ENCODE data around the gene CTF1.
"Not testable (repeated sequence)": the region's sequence is repeated elsewhere in the genome, so short reads cannot be mapped to it uniquely, and the experiment has no call there.

Gene CTF1

GRCh38 chr16:30888856-30889499, 7.4 kb upstream of the CTF1 start:
- no peak for DNase-seq (ENCODE audit: low read depth in 2 of 2)

- no peak for DNase-seq (ENCODE audit: low read depth in 2 of 2)
These were observed 6.7 kb upstream of the CTF1 start for GRCh38 chr16:30889721-30890120.

GRCh38 chr16:30891043-30891823, 5.2 kb upstream of the CTF1 start:
- not testable (repeated sequence) for DNase-seq (ENCODE audit: low read depth in 2 of 2)

GRCh38 chr16:30892670-30893416, 3.6 kb upstream of the CTF1 start:
- DNase-seq (ENCODE audit: low read depth in 2 of 2), result no peak

- DNase-seq (ENCODE audit: low read depth in 2 of 2), result no peak
These were observed 3.0 kb upstream of the CTF1 start for GRCh38 chr16:30893417-30893743.

- DNase-seq (ENCODE audit: low read depth in 2 of 2), result peak; percentile 60 to 69
These were observed 2.5 kb upstream of the CTF1 start, which contains the start of gene BCL7C for GRCh38 chr16:30893744-30894539. BCL7C (minus strand) TSS chr16:30894077; CDS start chr16:30893944, 133 bp downstream.

GRCh38 chr16:30894540-30895368, 1.7 kb upstream of the CTF1 start:
- no peak for DNase-seq (ENCODE audit: low read depth in 2 of 2)

- DNase-seq (ENCODE audit: low read depth in 2 of 2), result no peak
These were observed 670 bp upstream of the CTF1 start for GRCh38 chr16:30895627-30896260.

- DNase-seq (ENCODE audit: low read depth in 2 of 2), result peak; percentile 57 to 58
These were observed 697 bp downstream of the CTF1 start for GRCh38 chr16:30896889-30897733.

- no peak for DNase-seq (ENCODE audit: low read depth in 2 of 2)
These were observed 3.4 kb downstream of the CTF1 start for GRCh38 chr16:30899794-30900193.

GRCh38 chr16:30900588-30900987, 4.2 kb downstream of the CTF1 start:
- no peak for DNase-seq (ENCODE audit: low read depth in 2 of 2)

- DNase-seq (ENCODE audit: low read depth in 2 of 2), result no peak
These were observed 5.0 kb downstream of the CTF1 start for GRCh38 chr16:30901201-30902028.

- DNase-seq (ENCODE audit: low read depth in 2 of 2), result no peak
These were observed 5.9 kb downstream of the CTF1 start for GRCh38 chr16:30902029-30902972.

GRCh38 chr16:30903002-30903401, 6.6 kb downstream of the CTF1 start:
- no peak for DNase-seq (ENCODE audit: low read depth in 2 of 2)

- no peak for DNase-seq (ENCODE audit: low read depth in 2 of 2)
These were observed 7.2 kb downstream of the CTF1 start for GRCh38 chr16:30903596-30903995.

- no peak for DNase-seq (ENCODE audit: low read depth in 2 of 2)
These were observed 7.8 kb downstream of the CTF1 start for GRCh38 chr16:30904114-30904780.

- no peak for DNase-seq (ENCODE audit: low read depth in 2 of 2)
These were observed 10.7 kb downstream of the CTF1 start for GRCh38 chr16:30907064-30907463.
